ENCODE measurements around the gene PLEKHH3. TPM values are rescaled to one million over a fixed set of nuclear protein-coding genes. Genes with fewer than 3 reads are reported as not detected.

PLEKHH3 gene
- total and polyA plus RNA-seq, 10 of the 15 experiments (the other 5 are each of a cell fraction or from before 2014, with no cell fraction given): 0.31 to 38.0 (median 11.0) TPM

DNA sequence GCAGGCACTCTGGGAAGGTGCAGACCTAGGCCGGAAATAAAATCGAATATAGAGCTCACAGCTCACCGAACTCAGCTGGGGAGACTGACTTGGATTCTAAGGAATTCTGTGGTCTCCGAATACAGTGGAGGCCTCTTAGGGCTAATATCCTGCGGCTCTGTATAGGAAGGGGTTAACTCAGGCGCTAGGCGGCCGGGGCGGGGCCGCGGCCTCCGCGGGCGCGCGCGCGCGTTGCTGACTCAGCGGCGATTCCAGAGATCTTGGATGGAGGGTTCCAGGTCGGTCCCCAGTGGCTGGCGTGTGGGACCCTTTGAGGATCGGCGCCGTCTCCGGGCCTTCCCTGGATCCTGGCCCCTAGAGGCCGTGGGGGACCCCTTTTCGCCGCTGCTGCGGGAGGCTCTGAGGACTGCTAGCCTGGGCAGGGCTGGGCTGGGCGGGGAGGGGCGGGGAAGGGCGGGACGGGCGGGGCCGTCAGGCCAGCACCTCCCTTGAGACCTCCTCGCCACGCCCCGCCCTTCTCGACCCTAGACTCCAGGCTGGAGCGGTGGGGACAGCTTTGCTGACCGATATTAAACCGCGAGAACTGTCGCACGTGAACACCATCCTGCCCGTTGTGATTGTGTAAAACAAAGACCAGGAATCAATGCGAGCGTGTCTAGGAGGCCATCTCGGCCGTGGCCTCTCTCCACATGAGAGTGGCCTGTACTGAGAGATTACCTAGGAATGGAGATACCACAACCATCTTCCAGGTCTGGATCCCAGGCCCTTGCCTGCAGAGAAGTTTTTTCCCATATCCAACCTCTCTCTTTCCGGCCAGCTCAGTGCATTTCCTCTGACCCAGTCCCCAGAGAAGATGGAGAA, 1.4 kb upstream of the PLEKHH3 start (continued):
- TF ChIP-seq ASH2L (IDR thresholded peaks at IDR 0.05; ENCODE audit: borderline replicate concordance, low read depth) (no peak), RUNX3 (IDR thresholded peaks at IDR 0.05; ENCODE audit: low read length) (no peak), SIX5 (IDR thresholded peaks at IDR 0.05; ENCODE audit: low read depth, low read length, severe bottlenecking) (no peak), SIN3A (IDR thresholded peaks at IDR 0.05; ENCODE audit: low read depth, low read length) (no peak), SPI1 (IDR thresholded peaks at IDR 0.05; ENCODE audit: borderline replicate concordance, insufficient read depth, low read depth, low read length) (no peak), WRNIP1 (IDR thresholded peaks at IDR 0.05; ENCODE audit: borderline replicate concordance, low read depth, low read length) (no peak), TCF7 (IDR thresholded peaks at IDR 0.05; ENCODE audit: borderline replicate concordance) (no peak), NBN (IDR thresholded peaks at IDR 0.05) (no peak), RCOR1 (conservative IDR thresholded peaks at IDR 0.05; ENCODE audit: low read depth, low read length) (no peak), PAX5 (IDR thresholded peaks at IDR 0.05; ENCODE audit: borderline replicate concordance, low read depth, low read length) (0 out of 2 replicates have a peak, but pooled peaks have one; percentile 16), MYC (IDR thresholded peaks at IDR 0.05; ENCODE audit: insufficient read depth, insufficient read length, insufficient replicate concordance, low read length, severe bottlenecking) (no peak), BMI1 (IDR thresholded peaks at IDR 0.05; ENCODE audit: borderline replicate concordance) (no peak), ZNF207 (IDR thresholded peaks at IDR 0.05; ENCODE audit: borderline replicate concordance) (no peak)
- TF ChIP-seq, protein P1, sequence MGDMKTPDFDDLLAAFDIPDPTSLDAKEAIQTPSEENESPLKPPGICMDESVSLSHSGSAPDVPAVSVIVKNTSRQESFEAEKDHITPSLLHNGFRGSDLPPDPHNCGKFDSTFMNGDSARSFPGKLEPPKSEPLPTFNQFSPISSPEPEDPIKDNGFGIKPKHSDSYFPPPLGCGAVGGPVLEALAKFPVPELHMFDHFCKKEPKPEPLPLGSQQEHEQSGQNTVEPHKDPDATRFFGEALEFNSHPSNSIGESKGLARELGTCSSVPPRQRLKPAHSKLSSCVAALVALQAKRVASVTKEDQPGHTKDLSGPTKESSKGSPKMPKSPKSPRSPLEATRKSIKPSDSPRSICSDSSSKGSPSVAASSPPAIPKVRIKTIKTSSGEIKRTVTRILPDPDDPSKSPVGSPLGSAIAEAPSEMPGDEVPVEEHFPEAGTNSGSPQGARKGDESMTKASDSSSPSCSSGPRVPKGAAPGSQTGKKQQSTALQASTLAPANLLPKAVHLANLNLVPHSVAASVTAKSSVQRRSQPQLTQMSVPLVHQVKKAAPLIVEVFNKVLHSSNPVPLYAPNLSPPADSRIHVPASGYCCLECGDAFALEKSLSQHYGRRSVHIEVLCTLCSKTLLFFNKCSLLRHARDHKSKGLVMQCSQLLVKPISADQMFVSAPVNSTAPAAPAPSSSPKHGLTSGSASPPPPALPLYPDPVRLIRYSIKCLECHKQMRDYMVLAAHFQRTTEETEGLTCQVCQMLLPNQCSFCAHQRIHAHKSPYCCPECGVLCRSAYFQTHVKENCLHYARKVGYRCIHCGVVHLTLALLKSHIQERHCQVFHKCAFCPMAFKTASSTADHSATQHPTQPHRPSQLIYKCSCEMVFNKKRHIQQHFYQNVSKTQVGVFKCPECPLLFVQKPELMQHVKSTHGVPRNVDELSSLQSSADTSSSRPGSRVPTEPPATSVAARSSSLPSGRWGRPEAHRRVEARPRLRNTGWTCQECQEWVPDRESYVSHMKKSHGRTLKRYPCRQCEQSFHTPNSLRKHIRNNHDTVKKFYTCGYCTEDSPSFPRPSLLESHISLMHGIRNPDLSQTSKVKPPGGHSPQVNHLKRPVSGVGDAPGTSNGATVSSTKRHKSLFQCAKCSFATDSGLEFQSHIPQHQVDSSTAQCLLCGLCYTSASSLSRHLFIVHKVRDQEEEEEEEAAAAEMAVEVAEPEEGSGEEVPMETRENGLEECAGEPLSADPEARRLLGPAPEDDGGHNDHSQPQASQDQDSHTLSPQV (IDR thresholded peaks at IDR 0.05): no peak
- TF ChIP-seq, protein P2, sequence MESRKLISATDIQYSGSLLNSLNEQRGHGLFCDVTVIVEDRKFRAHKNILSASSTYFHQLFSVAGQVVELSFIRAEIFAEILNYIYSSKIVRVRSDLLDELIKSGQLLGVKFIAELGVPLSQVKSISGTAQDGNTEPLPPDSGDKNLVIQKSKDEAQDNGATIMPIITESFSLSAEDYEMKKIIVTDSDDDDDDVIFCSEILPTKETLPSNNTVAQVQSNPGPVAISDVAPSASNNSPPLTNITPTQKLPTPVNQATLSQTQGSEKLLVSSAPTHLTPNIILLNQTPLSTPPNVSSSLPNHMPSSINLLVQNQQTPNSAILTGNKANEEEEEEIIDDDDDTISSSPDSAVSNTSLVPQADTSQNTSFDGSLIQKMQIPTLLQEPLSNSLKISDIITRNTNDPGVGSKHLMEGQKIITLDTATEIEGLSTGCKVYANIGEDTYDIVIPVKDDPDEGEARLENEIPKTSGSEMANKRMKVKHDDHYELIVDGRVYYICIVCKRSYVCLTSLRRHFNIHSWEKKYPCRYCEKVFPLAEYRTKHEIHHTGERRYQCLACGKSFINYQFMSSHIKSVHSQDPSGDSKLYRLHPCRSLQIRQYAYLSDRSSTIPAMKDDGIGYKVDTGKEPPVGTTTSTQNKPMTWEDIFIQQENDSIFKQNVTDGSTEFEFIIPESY (IDR thresholded peaks at IDR 0.05): no peak
- TF ChIP-seq, protein P3, sequence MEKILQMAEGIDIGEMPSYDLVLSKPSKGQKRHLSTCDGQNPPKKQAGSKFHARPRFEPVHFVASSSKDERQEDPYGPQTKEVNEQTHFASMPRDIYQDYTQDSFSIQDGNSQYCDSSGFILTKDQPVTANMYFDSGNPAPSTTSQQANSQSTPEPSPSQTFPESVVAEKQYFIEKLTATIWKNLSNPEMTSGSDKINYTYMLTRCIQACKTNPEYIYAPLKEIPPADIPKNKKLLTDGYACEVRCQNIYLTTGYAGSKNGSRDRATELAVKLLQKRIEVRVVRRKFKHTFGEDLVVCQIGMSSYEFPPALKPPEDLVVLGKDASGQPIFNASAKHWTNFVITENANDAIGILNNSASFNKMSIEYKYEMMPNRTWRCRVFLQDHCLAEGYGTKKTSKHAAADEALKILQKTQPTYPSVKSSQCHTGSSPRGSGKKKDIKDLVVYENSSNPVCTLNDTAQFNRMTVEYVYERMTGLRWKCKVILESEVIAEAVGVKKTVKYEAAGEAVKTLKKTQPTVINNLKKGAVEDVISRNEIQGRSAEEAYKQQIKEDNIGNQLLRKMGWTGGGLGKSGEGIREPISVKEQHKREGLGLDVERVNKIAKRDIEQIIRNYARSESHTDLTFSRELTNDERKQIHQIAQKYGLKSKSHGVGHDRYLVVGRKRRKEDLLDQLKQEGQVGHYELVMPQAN (conservative IDR thresholded peaks at IDR 0.05): peak; percentile 44; the same call in 1 of the 2 replicates
- TF ChIP-seq, protein P4, sequence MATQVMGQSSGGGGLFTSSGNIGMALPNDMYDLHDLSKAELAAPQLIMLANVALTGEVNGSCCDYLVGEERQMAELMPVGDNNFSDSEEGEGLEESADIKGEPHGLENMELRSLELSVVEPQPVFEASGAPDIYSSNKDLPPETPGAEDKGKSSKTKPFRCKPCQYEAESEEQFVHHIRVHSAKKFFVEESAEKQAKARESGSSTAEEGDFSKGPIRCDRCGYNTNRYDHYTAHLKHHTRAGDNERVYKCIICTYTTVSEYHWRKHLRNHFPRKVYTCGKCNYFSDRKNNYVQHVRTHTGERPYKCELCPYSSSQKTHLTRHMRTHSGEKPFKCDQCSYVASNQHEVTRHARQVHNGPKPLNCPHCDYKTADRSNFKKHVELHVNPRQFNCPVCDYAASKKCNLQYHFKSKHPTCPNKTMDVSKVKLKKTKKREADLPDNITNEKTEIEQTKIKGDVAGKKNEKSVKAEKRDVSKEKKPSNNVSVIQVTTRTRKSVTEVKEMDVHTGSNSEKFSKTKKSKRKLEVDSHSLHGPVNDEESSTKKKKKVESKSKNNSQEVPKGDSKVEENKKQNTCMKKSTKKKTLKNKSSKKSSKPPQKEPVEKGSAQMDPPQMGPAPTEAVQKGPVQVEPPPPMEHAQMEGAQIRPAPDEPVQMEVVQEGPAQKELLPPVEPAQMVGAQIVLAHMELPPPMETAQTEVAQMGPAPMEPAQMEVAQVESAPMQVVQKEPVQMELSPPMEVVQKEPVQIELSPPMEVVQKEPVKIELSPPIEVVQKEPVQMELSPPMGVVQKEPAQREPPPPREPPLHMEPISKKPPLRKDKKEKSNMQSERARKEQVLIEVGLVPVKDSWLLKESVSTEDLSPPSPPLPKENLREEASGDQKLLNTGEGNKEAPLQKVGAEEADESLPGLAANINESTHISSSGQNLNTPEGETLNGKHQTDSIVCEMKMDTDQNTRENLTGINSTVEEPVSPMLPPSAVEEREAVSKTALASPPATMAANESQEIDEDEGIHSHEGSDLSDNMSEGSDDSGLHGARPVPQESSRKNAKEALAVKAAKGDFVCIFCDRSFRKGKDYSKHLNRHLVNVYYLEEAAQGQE (IDR thresholded peaks at IDR 0.05; ENCODE audit: low read depth, low read length): no peak
